ENCODE results near the gene APOBEC3H. TPM values are rescaled to one million over a fixed set of nuclear protein-coding genes. Genes with fewer than 3 reads are reported as not detected.
A peak's percentile ranks its signal among the peaks of the same experiment; 100 is the strongest.

Gene APOBEC3H
- total RNA-seq, 1 donor from 2014 or later, result not detected

DNA sequence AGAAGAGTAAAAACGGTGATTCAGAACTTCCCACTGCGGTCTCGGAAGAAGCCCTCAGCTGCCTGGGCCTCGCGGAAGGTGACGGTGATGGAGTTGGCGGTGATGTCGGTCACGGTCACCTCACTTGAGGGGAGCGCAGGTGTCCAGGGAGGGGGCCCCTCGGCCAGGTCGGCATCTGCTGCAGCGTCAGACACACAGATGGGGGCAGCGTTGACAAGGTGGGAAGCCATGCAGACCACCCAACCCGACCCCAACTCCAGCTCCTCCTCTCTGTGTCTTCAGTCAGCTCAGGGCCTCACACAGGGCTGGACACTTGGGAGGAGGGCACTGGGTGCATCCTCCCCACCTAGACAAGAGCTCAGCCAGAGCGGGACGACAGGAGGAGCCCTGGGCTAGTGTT, 36.8 kb downstream of the APOBEC3H start:
- Mint-ChIP-seq H3K9me3 (ENCODE audit: low read depth) (no peaks in the 10 kb centered on the region), H3K4me3 (ENCODE audit: unreplicated experiment) (no peak overlapping the region), H3K4me1 (ENCODE audit: low read depth) (peaks cover 12% of the 10 kb centered on the region), H3K27ac (ENCODE audit: unreplicated experiment) (no peak overlapping the region), H3K36me3 (ENCODE audit: low read depth) (no peaks in the 10 kb centered on the region), H3K27me3 (ENCODE audit: low read depth) (no peaks in the 10 kb centered on the region)
- TF ChIP-seq, protein P1, sequence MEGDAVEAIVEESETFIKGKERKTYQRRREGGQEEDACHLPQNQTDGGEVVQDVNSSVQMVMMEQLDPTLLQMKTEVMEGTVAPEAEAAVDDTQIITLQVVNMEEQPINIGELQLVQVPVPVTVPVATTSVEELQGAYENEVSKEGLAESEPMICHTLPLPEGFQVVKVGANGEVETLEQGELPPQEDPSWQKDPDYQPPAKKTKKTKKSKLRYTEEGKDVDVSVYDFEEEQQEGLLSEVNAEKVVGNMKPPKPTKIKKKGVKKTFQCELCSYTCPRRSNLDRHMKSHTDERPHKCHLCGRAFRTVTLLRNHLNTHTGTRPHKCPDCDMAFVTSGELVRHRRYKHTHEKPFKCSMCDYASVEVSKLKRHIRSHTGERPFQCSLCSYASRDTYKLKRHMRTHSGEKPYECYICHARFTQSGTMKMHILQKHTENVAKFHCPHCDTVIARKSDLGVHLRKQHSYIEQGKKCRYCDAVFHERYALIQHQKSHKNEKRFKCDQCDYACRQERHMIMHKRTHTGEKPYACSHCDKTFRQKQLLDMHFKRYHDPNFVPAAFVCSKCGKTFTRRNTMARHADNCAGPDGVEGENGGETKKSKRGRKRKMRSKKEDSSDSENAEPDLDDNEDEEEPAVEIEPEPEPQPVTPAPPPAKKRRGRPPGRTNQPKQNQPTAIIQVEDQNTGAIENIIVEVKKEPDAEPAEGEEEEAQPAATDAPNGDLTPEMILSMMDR (IDR thresholded peaks at IDR 0.05), result no peak
- DNase-seq (ENCODE audit: low spot score), result peak; percentile 86

DNA sequence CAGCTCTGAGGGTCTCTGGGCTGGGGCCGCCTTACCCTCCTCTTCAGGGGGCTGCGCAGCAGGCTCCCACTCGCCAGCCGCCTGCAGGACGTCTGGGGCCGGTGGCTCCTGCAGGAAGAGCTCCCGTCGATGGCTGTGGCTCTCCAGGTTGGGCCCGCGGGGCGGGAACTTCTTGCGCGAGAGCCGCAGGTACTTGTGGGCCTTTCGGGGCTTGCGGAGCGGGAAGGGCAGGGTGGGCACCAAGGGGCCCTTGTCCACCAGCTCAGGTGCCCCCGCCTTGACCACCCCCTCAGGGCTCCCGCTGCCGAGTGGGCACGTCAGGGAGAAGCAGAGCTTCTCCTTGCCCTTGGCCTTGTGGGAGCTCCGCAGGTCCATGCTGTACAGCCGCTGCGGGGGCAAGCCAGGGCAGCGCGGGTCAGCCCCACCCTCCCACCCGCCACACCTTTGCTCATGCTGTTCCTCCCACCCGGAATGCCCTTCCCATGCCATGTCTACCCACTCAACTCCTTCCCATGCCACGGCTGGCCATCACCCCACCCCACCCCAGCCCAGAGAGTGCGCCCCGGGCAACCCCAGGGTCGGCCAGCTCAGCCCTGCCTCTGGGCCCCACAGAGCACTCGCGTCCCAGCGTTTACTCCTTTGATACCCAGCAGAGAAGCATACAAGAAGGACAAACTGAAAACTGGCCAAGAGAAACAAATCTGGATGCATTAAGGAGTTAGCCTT, 37.5 kb downstream of the APOBEC3H start:
- no peaks in the 10 kb centered on the region for H3K9me3 Mint-ChIP-seq (ENCODE audit: low read depth)
- H3K27ac Mint-ChIP-seq (ENCODE audit: unreplicated experiment), result no peak overlapping the region
- H3K4me1 Mint-ChIP-seq (ENCODE audit: low read depth), result peaks cover 12% of the 10 kb centered on the region
- H3K36me3 Mint-ChIP-seq (ENCODE audit: low read depth), result no peaks in the 10 kb centered on the region
- TF ChIP-seq, protein P1 (IDR thresholded peaks at IDR 0.05), result no peak
- H3K4me3 Mint-ChIP-seq (ENCODE audit: unreplicated experiment), result no peak overlapping the region
- DNase-seq (ENCODE audit: low spot score), result peak; percentile 92
- no peaks in the 10 kb centered on the region for H3K27me3 Mint-ChIP-seq (ENCODE audit: low read depth)

DNA sequence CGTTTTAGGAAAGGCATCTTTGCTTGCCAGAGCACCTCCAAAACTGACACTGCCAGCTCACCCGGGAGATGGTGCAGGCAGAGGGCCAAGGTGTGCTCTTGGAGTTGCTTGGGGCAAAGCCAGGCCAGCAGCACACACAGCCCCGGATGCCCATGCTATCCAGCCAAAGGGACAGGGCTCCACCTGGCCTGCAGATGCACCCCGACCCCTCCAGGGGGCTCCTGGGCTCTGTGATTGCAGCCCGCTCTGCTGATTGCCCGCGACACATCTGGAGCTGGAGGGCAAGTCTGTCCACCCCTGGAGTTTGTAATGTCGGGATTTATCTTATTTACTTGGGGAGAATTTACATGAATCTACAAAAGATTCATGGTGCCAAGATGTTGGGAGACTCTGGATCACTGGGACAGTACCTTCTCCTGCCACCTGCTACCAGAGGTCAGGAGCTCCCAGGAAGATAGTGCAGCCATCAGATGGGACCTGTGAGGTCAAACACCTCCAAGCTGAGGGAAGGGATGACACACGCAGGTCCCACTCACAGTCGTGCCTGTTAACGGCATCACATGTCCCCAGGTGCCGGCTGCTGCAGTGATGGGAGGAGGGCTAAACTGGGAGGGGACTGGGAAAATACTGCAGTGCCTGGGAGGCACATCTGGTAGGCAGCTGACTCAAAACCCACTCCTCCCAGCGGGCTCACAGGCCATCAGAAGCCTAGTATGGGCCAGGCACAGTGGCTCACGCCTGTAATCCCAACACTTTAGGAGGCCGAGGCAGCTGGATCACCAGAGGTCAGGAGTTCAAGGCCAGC, 38.2 kb downstream of the APOBEC3H start:
- H3K27ac Mint-ChIP-seq (ENCODE audit: unreplicated experiment), result no peak overlapping the region
- H3K4me3 Mint-ChIP-seq (ENCODE audit: unreplicated experiment), result no peak overlapping the region
- TF ChIP-seq, protein P1 (IDR thresholded peaks at IDR 0.05), result peak; percentile 79
- peaks cover 12% of the 10 kb centered on the region for H3K4me1 Mint-ChIP-seq (ENCODE audit: low read depth)
- no peaks in the 10 kb centered on the region for H3K9me3 Mint-ChIP-seq (ENCODE audit: low read depth)
- no peaks in the 10 kb centered on the region for H3K36me3 Mint-ChIP-seq (ENCODE audit: low read depth)
- DNase-seq (ENCODE audit: low spot score), result peak; percentile 64
- H3K27me3 Mint-ChIP-seq (ENCODE audit: low read depth), result no peaks in the 10 kb centered on the region

- H3K36me3 Mint-ChIP-seq (ENCODE audit: low read depth), result no peaks in the 10 kb centered on the region
- H3K4me1 Mint-ChIP-seq (ENCODE audit: low read depth), result peaks cover 4% of the 10 kb centered on the region
Observed at GRCh38 chr22:39136317-39136716, 39.3 kb downstream of the APOBEC3H start.

More at GRCh38 chr22:39136317-39136716, 39.3 kb downstream of the APOBEC3H start:
- Mint-ChIP-seq H3K9me3 (ENCODE audit: low read depth) (no peaks in the 10 kb centered on the region), H3K27me3 (ENCODE audit: low read depth) (no peaks in the 10 kb centered on the region), H3K27ac (ENCODE audit: unreplicated experiment) (no peak overlapping the region), H3K4me3 (ENCODE audit: unreplicated experiment) (no peak overlapping the region)
- DNase-seq (ENCODE audit: low spot score), result peak; percentile 65
- TF ChIP-seq, protein P1 (IDR thresholded peaks at IDR 0.05), result no peak
